Bronchial epithelial cell (primary cell): Measurements from ENCODE around the gene CCND1. TPM values are rescaled to one million over a fixed set of nuclear protein-coding genes. Genes with fewer than 3 reads are reported as not detected.
"Not testable (repeated sequence)": the region's sequence is repeated elsewhere in the genome, so short reads cannot be mapped to it uniquely, and the experiment has no call there.

Experiments used
- DNase-seq: peaks from one replicate; pipeline ENCODE4 v3.0.0-alpha.2; 2010; ENCODE audit warnings: low read depth
- FAIRE-seq: peaks from 2 replicates; lab custom pipeline; 2011; peaks lifted over from hg19 to GRCh38; lab: Jason Lieb, UNC
- H3K27me3 ChIP-seq: 2 replicates; pipeline ENCODE4 v1.5.1; 2011; ENCODE audit warnings: low read length; ENCODE audit not compliant: control insufficient read depth, insufficient read depth
- H3K36me3 ChIP-seq: 2 replicates; pipeline ENCODE4 v1.5.1; 2011; ENCODE audit warnings: low read length; ENCODE audit not compliant: control insufficient read depth, insufficient read depth
- H3K4me3 ChIP-seq: 2 replicates; pipeline ENCODE4 v1.5.1; 2011; ENCODE audit warnings: mild to moderate bottlenecking, low read depth, low read length, control low read depth
- CTCF ChIP-seq: IDR thresholded peaks from 2 replicates; pipeline ENCODE4 v1.5.1; 2011; ENCODE audit warnings: mild to moderate bottlenecking, moderate library complexity, low read length, control low read depth, inconsistent platforms; ENCODE audit not compliant: insufficient read depth, severe bottlenecking
- total RNA-seq: library from RNA; depleted of rRNA; stranded (reverse); fragments of >200 nt; gene quantifications from 2 replicates; pipeline ENCODE4 v1.2.1, GENCODE V29; 2014

CCND1 gene
- total RNA-seq, 1 donor from 2014 or later: 198 TPM

- Histone ChIP-seq H3K4me3 (no peak overlapping the region), H3K36me3 (no peaks in the 10 kb centered on the region), H3K27me3 (peaks cover 2% of the 10 kb centered on the region)
- TF ChIP-seq CTCF: no peak
- FAIRE-seq (no peak), DNase-seq (no peak)
Measured at GRCh38 chr11:69695581-69695980, 54.6 kb downstream of the CCND1 start.

DNA sequence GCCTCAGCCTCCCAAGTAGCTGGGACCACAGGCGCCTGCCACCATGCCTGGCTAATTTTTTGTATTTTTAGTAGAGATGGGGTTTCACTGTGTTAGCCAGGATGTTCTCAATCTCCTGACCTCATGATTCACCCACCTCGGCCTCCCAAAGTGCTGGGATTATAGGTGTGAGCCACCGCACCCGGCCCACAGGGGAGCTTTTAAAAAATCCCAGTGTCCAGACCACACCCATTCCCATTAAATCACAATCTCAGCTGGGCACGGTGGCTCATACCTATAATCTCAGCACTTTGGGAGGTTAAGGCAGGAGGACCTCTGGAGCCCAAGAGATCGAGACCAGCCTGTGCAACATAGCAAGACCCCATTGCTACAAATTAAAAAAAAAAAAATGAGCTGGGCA lies 55.0 kb downstream of the CCND1 start:
- FAIRE-seq, H3K36me3 ChIP-seq, DNase-seq, H3K4me3 ChIP-seq, H3K27me3 ChIP-seq: not testable (repeated sequence)

DNA sequence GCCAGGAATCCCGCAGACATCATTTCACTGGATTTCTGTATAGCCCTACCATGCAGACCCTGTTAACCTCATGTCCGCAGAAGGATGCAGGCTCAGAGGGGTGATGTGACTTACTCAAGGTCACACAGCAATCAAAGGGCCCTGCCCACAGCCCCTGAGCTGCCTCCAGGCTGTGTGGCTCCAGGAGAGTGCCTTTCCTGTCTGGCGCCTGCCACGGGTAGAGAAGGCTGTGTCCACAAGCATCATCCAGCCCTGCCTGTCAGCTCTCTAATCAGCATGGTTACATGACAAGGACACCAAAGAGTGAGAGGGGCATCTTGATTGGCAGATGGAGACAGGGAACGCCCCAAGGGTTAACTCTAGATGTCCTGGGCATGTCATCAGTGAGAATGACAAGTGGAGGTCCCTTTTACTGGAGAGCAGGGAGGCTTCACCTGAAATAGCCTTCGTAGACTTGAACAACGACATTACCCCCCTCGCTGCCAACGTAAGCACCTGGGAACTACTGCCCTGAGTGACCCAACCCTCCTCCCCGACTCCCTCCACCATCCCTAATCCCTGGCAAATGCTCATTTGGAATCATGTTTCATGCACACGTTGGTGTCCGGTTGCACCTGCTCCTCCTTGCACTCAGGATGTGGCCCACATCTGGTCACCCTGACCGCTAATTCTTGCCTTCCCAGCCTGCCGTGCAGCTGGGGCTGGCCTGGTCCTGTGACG lies 56.0 kb downstream of the CCND1 start:
- TF ChIP-seq CTCF: no peak
- Histone ChIP-seq H3K4me3 (no peak overlapping the region), H3K27me3 (peaks cover 2% of the 10 kb centered on the region), H3K36me3 (no peaks in the 10 kb centered on the region)
- DNase-seq (no peak), FAIRE-seq (no peak)

DNA sequence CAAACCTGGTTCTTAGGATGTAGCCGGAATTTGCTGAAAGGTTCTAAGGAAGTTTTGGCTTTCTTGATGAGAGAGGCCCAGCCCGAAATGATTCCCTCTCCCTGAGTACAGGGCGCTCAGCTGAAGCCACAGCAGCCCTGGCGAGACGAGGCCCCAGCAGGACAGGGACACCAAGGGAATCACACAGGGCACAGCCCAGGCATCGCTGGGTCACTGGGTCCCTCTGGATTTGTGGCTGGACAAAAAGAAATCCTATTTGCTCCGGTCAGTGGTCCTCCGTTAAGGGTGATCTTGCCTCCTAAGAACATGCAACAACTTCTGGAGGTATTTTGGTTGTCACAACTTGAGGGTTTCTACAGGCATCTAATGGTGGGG lies 56.5 kb downstream of the CCND1 start:
- H3K4me3 ChIP-seq: no peak overlapping the region
- peaks cover 6% of the 10 kb centered on the region for H3K27me3 ChIP-seq
- DNase-seq (no peak), FAIRE-seq (no peak)
- TF ChIP-seq CTCF: no peak
- no peaks in the 10 kb centered on the region for H3K36me3 ChIP-seq

- H3K4me3 ChIP-seq: no peak overlapping the region
- no peak for FAIRE-seq
- peaks cover 10% of the 10 kb centered on the region for H3K27me3 ChIP-seq
- H3K36me3 ChIP-seq: no peaks in the 10 kb centered on the region
- TF ChIP-seq CTCF: no peak
- no peak for DNase-seq
Measured at GRCh38 chr11:69697861-69698260, 56.9 kb downstream of the CCND1 start.

DNA sequence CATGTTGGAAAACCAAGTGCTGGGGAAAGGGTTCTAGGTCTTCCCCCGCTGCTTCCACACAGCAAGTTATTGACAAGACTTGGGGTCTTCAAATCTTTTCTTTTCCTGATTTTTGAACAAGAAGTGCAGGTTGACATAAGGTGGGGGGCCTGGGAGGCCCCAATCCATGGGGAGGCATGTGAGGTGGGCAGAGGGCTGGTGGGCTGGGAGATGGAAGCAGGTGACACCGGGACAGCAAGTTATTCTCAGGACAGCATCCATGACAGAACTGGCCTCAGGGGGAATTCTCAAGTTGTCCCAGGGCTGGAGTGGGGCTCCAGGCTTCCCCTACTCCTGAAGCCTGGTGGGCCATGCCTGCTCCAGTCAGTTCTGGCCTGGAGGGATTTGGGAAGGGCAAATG lies 57.4 kb downstream of the CCND1 start:
- no peak for FAIRE-seq
- no peak for DNase-seq
- Histone ChIP-seq H3K36me3 (no peaks in the 10 kb centered on the region), H3K27me3 (peaks cover 15% of the 10 kb centered on the region), H3K4me3 (no peak overlapping the region)
- no peak for TF ChIP-seq CTCF
